ENCODE data around the gene CALML3. TPM values are rescaled to one million over a fixed set of nuclear protein-coding genes. Genes with fewer than 3 reads are reported as not detected.

Gene CALML3
- total and polyA plus RNA-seq, 2 donors (not counting 3 experiments of a cell fraction or from before 2014, with no cell fraction given) = not detected

GRCh38 chr10:5480162-5480941, 44.4 kb upstream of the CALML3 start:
- Histone ChIP-seq H4K20me1 (replicated peaks; ENCODE audit: control insufficient read depth, extremely low read depth, insufficient read depth, low read length) (no peaks in the 10 kb centered on the region), H3K9me3 (replicated peaks; ENCODE audit: control insufficient read depth, insufficient read depth, low read length) (no peaks in the 10 kb centered on the region), H2AFZ (ENCODE audit: low read depth, low read length) (no peak overlapping the region), H3K4me2 (ENCODE audit: insufficient read depth, low read length) (no peak overlapping the region), H3K4me3 (replicated peaks in 1 of 3; ENCODE audit: insufficient read depth in 1 of 3, low read depth in 1 of 3, low read length in 3 of 3) (no peak overlapping the region), H3K79me2 (ENCODE audit: control insufficient read depth, insufficient read depth, low read length) (no peaks in the 10 kb centered on the region), H3K27me3 (ENCODE audit: control insufficient read depth in 2 of 2, insufficient read depth in 2 of 2, low read length in 2 of 2) (peaks cover 0 to 2% of the 10 kb centered on the region in 2 experiments), H3K27ac (ENCODE audit: insufficient read depth, low read depth, low read length) (no peak overlapping the region), H3K9ac (replicated peaks; ENCODE audit: extremely low read depth, insufficient read depth, low read length) (no peak overlapping the region), H3K36me3 (ENCODE audit: control insufficient read depth in 2 of 2, extremely low read depth in 1 of 2, insufficient read depth in 2 of 2, low read length in 2 of 2) (no peaks in the 10 kb centered on the region), H3K9me1 (replicated peaks; ENCODE audit: control insufficient read depth, extremely low read depth, insufficient read depth, low read length) (no peaks in the 10 kb centered on the region), H3K4me1 (ENCODE audit: control insufficient read depth, extremely low read depth, insufficient read depth, low read length) (no peaks in the 10 kb centered on the region)
- DNase-seq (ENCODE audit: low read depth, low spot score) (no peak), FAIRE-seq (no peak)
- ChIA-PET CTCF (no interaction called here), POLR2A (no interaction called here)
- intact Hi-C loops (cut with micrococcal nuclease) (no loop called here), dilution Hi-C loops (cut with MboI; ENCODE audit: extremely low pct_ligation_motif_present, low sequenced_read_pairs) (no loop called here)
- no TSS peak for BruUV-seq (replicated peaks)
- TF ChIP-seq FOS (IDR thresholded peaks at IDR 0.05; ENCODE audit: borderline replicate concordance, insufficient read depth, low read length) (no peak), POLR2A (IDR thresholded peaks at IDR 0.05; ENCODE audit: low read depth, low read length) (no peak), JUN (IDR thresholded peaks at IDR 0.05; ENCODE audit: borderline replicate concordance, insufficient read depth, insufficient read length, low read depth) (no peak), GATA2 (IDR thresholded peaks at IDR 0.05; ENCODE audit: insufficient read depth, insufficient read length, low read depth, low read length) (no peak), POLR2AphosphoS5 (IDR thresholded peaks at IDR 0.05; ENCODE audit: insufficient read depth, low read depth, low read length) (no peak), CTCF (IDR thresholded peaks at IDR 0.05; ENCODE audit: extremely low read depth in 1 of 2, insufficient read depth in 1 of 2, low read depth in 1 of 2, low read length in 2 of 2) (no peak)
